GM23248 (cell line): Measurements from ENCODE around the gene AFTPH.

Experiments
- EZH2 ChIP-seq: fragments of 200-600 bp; sonication (generic); IDR thresholded peaks from 2 replicates; pipeline ENCODE4 v1.6.1; 2018; ENCODE audit warnings: antibody characterized with exemption, mild to moderate bottlenecking; ENCODE audit not compliant: insufficient read depth, poor library complexity, severe bottlenecking
- EZH2phosphoT487 ChIP-seq: fragments of 200-600 bp; sonication (generic); IDR thresholded peaks from 2 replicates; pipeline ENCODE4 v1.6.1; 2018; ENCODE audit warnings: antibody characterized with exemption, moderate library complexity, mild to moderate bottlenecking, low read depth; ENCODE audit not compliant: insufficient read depth

DNA sequence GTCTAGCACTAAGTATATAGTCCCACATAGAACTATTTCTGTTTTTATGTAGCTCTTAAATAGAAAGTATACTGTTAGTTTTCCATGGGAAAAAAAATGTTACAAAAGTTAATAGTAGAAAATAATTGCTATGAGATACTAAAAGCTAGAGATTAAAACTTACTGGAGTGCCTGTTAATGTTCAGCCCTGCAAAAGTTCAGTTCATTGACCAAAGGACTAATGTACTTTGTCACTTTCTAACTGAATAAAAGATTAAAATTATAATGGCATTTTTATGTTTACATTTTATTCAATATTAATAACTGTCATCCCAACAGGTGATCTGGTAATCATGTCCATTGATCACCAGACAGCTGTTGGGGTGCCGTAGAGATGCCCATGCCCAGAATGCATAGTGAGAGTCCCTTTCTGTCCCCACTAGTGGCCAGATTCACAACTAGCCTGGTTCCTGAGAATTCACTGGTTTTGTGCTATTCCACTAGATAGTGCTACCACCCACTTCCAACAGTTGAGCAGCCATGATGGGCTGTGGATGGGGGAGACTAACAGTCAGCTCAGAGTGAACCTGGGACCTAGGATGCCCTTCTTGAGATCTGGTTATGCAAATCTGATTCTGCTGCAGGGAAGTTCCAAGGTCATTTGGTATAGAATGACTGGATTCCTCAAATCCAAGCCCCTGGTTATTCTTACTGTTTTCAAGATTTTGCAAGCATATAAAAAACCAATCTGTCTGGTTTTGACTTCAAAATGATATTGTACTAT, 57.8 kb downstream of the AFTPH start:
- TF ChIP-seq EZH2phosphoT487 (no peak), EZH2 (no peak)
